Fibroblast of upper back skin (primary cell): ENCODE measurements around the gene GPR155.

Source experiments
- DNase-seq: peaks from one replicate; pipeline ENCODE4 v3.0.0-alpha.2; 2013

The GPR155 gene

DNA sequence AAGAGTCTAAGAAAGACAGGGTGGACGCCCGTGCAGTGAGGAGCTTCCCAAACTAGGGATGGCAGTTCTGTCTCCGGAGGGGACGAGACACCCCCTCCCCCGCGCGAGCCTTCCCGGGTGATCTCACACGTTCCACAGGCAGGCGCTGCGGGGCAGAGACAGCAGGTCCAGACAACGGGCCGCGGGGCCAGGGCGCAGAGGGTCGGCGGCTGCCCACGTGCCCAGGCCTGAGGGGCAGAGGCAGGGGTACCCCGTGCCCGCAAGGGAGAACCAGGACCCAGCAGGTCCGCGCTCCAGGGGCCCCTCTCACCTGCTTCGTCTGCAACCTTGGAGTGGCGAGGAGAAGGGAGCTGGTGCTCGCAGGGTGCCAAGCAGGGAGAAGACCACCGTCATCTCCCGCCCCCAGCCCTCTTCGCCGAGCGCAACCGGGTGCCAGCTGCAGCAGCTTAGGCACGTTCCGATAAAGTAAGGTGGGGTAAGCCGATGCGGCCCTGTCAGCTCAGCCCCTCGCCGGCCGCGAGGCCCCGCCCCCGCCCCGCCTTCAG lies at the start of gene GPR155:
TSS of gene GPR155 (minus strand) at position 467 of the 545 bp plus-strand sequence. CDS start 5,073 bp downstream, outside the sequence.
- peak; percentile 38 for DNase-seq

DNA sequence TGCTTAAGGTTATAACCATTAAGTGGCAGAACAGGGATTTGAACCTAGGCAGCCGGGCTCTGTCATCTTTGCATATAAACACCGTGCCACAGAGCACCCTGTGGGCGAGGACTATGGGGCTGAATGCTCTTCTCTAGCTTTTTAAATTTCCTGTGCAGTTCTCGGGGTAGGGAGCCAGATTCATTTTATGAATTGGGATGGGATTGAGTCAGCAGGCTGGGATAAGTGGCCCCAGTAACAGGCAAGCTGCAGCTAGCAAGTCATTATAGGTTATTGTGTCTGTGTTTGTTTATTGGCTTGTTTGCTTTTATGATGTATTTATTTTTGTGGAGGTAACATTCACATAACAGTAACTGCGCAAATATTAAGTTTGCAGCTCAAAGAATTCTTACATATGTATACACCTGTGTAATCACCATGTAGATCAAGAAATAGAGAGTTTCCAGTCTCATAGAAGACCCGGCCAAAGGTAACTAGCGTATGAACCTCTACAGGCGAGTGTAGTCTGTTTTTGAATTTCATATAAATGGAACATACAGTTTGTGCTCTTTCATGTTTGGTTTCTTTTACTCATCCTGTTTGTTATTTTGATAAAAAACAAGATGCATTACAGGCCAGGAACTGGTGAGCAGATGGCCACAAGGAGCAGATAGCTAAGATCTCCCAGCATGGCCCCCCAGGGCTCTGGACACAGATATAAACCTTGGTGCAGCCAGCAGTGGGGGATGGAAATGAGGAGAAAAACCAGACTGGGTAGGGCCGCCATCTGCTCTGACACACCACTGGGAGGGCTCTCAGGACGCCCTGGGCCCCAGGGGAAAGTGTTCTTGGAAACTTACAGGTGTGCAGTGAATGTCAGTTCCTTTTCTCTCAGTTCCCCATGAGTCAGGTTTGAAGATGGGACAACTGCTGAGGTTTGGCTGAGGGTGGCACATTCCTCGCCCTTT lies 49.2 kb upstream of the GPR155 start:
- DNase-seq = no peak

GRCh38 chr2:174535083-174535482 lies 48.3 kb upstream of the GPR155 start:
- DNase-seq = no peak

DNA sequence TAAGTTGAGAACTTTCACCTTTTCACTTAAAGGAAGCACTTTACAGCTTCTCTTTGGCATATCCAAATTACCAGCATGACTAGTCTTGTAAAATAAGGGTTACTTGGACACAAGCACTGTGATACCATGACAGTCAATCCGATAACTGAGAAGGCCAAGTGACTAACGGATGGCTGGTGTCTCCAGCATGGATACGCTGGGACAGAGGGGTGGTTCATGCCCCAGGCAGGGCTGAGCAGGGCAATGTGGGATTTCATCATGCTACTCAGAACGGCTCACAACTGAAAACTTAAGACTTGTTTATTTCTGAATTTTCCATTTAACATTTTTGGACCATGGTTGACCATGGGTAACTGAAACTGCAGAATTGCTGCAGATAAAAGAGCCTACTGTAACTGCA lies 43.1 kb upstream of the GPR155 start:
- DNase-seq = no peak

DNA sequence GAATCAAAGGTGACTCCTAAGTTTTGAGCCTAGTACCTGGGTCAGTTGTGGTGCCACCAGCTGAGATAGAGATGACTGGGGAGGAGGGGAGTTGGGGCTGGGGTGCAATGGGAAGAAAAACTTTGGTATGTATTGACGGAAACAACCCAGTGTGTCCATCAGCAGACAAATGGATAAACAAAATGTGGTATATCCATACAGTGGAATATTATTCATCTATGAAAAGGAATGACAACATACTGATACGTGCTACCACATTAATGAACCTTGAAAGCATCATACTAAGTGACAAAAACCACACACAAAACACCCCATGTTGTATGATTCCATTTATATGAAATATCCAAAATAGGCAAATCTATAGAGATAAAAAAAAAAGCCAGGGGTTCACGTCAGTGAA lies 41.1 kb upstream of the GPR155 start:
- DNase-seq = no peak

GRCh38 chr2:174527101-174527721 lies 40.4 kb upstream of the GPR155 start:
- no peak for DNase-seq

GRCh38 chr2:174524527-174524926 lies 37.7 kb upstream of the GPR155 start:
- DNase-seq = no peak

DNA sequence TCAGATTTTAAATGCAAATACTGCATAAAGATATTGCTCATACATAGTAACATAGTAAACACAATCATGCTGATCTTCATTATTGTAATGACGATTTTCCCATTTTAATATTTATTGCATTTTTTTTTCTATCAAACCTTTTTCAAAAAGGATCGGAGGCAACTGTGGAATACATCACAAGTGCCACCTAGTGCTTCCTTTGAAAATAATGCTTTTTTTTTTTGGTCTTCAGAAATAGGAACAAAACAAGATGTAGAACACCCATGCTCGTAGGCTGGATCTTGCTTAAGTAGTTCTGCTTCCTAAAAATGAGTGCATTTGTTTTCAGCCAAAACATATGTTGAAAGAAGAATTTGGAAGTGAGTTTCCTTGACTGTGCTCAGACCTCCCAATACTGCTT lies 35.7 kb upstream of the GPR155 start:
- DNase-seq = peak; percentile 5

DNA sequence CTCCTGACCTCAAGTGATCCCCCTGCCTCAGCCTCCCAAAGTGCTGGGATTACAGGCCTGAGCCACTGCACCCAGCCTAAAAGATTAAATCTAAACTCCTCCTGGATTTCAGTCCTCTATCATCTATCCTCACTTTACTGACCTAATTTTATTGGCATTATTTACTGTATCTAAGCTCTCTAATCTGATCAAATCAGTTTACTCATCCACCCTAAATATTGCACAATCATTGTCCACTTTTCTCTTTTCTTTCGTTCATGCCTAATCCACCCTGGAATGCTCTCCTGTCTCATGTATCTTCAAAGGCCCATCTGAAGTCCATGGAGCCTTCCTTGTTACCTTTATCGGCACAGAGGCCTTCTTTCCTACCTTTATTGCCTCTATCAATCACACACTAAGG lies 31.6 kb upstream of the GPR155 start:
- no peak for DNase-seq

GRCh38 chr2:174516501-174517378 lies 29.9 kb upstream of the GPR155 start:
- DNase-seq = no peak

DNA sequence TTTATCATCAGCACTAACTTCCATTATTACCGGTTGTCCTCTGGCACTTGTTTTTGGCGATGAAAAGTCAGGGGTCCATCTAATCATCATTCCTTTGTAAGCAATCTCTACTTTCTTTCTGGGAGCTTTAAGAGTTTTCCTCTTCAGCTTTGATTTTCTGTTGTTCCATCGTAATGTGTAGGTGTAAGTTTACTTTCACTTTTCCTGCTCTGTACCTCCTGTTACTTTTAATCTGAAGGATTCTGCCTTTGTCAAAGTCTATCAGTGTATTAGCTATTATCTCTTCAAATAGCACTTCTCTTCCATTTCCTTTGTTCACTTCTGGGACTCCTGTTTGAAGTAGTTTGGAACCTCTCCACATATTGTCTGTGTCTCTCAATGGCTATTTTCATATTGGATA lies 25.5 kb upstream of the GPR155 start:
- no peak for DNase-seq

- no peak for DNase-seq
Measured at GRCh38 chr2:174511580-174512260, 24.9 kb upstream of the GPR155 start.

DNA sequence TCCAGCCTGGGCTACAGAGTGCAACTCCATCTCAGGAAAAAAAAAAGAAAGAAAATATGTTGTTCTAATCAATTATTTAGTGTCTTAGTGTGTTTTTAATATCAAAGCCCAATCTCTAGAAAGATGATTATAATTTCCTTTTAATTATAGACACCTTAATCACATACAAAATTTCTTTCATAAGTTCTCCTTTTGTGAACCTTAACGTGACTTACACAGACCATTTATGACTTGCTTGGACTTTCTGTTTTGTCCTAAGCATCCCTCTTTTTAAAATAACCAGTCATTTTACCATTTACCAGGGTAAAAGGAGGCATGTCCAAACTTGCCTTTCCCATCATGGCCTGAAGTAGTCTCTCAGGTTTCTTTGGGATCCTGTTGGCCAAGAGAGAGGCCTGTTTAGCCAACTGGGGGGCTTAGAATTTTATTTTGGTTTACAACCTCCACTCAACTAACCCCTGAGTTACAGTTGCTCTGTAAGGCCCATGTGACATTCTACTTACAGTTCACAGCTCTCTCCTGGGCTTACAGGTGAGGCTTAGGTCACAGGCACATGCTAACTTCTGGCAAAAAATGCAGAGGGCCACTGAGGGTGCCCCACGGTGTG lies 23.9 kb upstream of the GPR155 start:
- DNase-seq = no peak

DNA sequence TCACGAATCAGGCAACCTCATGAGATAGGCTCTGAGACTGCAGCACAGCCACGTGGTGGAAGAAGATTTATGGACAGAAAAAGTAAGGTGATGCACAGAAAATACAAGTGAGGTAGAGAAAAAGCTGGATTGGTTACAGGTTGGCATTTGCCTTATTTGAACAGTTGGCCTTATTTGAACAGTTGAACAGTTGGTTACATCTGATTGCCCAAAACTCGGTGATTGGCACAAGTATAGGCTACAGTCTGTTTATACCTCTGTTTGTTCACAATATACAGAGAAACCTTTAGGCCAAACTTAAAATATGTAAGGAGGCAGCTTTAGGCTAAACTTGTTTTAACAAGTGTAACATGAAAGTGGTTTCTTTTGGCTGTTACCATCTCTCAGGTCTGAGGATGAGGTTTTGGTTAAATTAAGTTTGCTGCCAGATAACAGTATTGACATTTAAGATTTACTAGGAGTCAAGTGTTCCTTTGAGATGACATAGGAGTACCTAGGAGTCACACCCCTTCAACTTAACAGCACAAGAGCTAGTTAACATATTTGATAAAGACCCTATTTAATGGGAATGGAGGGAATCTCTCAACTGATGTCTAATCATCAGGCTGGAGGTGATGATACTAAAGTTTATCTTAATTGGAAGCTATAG lies 16.5 kb upstream of the GPR155 start:
- no peak for DNase-seq

- no peak for DNase-seq
Measured at GRCh38 chr2:174499371-174499770, 12.5 kb upstream of the GPR155 start.

- no peak for DNase-seq
Measured at GRCh38 chr2:174495365-174496012, 8.7 kb upstream of the GPR155 start.

GRCh38 chr2:174493549-174494331 lies 6.9 kb upstream of the GPR155 start:
- DNase-seq = no peak

- no peak for DNase-seq
Measured at GRCh38 chr2:174492963-174493431, 6.2 kb upstream of the GPR155 start.

DNA sequence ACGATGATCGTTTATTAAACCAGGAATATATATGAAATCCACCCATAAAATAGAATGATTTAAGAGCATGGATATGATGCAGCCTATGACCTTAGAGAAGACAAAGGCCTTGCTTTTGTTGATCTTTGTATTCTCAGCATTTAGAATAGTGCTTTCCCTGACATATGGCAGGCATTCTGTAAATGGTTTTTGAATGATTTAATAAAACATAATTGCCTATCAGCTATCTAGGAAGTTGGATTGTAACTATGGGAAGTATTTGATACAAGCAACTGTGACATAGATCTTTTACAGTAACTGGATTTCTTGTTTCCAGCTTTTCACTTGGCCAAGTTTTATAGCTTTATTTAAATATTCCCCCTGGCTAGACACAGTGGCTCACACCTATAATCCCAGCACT lies 5.1 kb upstream of the GPR155 start:
- DNase-seq = no peak

DNA sequence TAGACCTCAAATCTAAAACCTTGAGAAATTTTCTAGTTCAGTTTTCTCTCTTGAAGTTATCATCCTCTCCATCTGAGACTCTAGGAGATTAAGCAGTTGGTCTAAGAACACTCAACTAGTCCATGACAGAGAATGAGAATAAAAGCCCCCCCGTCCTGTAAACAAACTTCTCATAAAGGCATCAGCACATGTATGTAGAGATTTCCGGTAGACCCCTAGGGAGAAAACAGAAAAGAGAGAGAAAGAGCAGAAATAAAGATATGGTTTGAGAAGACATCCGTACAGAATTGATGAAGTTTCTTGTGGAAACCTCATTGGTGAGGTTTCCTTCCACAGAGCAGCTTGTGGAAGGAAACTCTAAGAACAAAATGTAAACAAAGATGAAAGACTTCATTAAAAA lies 3.2 kb upstream of the GPR155 start:
- no peak for DNase-seq
